ENCODE data around the gene GRID1.

GRID1 gene

GRCh38 chr10:86055928-86056327 is 310.7 kb downstream of the GRID1 start:
- DNase-seq (ENCODE audit: low read depth, low spot score), result no peak
- Histone ChIP-seq H3K9me3 (ENCODE audit: insufficient read depth, low read length) (no peaks in the 10 kb centered on the region; the same call in 1 of the 2 replicates), H3K4me3 (ENCODE audit: insufficient read length, low read depth) (no peak overlapping the region), H3K4me1 (ENCODE audit: insufficient read depth, insufficient read length) (no peaks in the 10 kb centered on the region), H3K27me3 (ENCODE audit: insufficient read depth, insufficient read length) (no peaks in the 10 kb centered on the region), H3K9ac (ENCODE audit: insufficient read length, low read depth) (no peak overlapping the region), H3K36me3 (ENCODE audit: insufficient read depth, insufficient read length, low read length) (no peaks in the 10 kb centered on the region)
- TF ChIP-seq YY1 (IDR thresholded peaks at IDR 0.05; ENCODE audit: insufficient read depth, insufficient read length), result no peak
- TF ChIP-seq SUZ12 (IDR thresholded peaks at IDR 0.05; ENCODE audit: extremely low read depth, insufficient read depth, insufficient read length), result no peak
- TF ChIP-seq ZNF274 (IDR thresholded peaks at IDR 0.05; ENCODE audit: low read depth, low read length), result no peak

GRCh38 chr10:86053675-86054074 is 312.9 kb downstream of the GRID1 start:
- no peak for TF ChIP-seq YY1 (IDR thresholded peaks at IDR 0.05; ENCODE audit: insufficient read depth, insufficient read length)
- no peak for TF ChIP-seq ZNF274 (IDR thresholded peaks at IDR 0.05; ENCODE audit: low read depth, low read length)
- TF ChIP-seq SUZ12 (IDR thresholded peaks at IDR 0.05; ENCODE audit: extremely low read depth, insufficient read depth, insufficient read length), result no peak
- H3K4me3 ChIP-seq (ENCODE audit: insufficient read length, low read depth), result no peak overlapping the region

GRCh38 chr10:86051586-86051985 is 315.0 kb downstream of the GRID1 start:
- no peak for TF ChIP-seq SUZ12 (IDR thresholded peaks at IDR 0.05; ENCODE audit: extremely low read depth, insufficient read depth, insufficient read length)
- TF ChIP-seq YY1 (IDR thresholded peaks at IDR 0.05; ENCODE audit: insufficient read depth, insufficient read length), result no peak
- TF ChIP-seq ZNF274 (IDR thresholded peaks at IDR 0.05; ENCODE audit: low read depth, low read length), result no peak
- no peaks in the 10 kb centered on the region for H3K36me3 ChIP-seq (ENCODE audit: insufficient read depth, insufficient read length, low read length)
- no peaks in the 10 kb centered on the region for H3K4me1 ChIP-seq (ENCODE audit: insufficient read depth, insufficient read length)
- H3K4me3 ChIP-seq (ENCODE audit: insufficient read length, low read depth), result no peak overlapping the region
- no peak overlapping the region for H3K9ac ChIP-seq (ENCODE audit: insufficient read length, low read depth)
- H3K27me3 ChIP-seq (ENCODE audit: insufficient read depth, insufficient read length), result no peaks in the 10 kb centered on the region
- DNase-seq (ENCODE audit: low read depth, low spot score), result no peak
- no peaks in the 10 kb centered on the region; the same call in 1 of the 2 replicates for H3K9me3 ChIP-seq (ENCODE audit: insufficient read depth, low read length)

More at GRCh38 chr10:86053675-86054074, 312.9 kb downstream of the GRID1 start:
- no peak overlapping the region for H3K9ac ChIP-seq (ENCODE audit: insufficient read length, low read depth)
- H3K4me1 ChIP-seq (ENCODE audit: insufficient read depth, insufficient read length), result no peaks in the 10 kb centered on the region
- no peaks in the 10 kb centered on the region for H3K27me3 ChIP-seq (ENCODE audit: insufficient read depth, insufficient read length)
- no peaks in the 10 kb centered on the region; the same call in 1 of the 2 replicates for H3K9me3 ChIP-seq (ENCODE audit: insufficient read depth, low read length)
- no peaks in the 10 kb centered on the region for H3K36me3 ChIP-seq (ENCODE audit: insufficient read depth, insufficient read length, low read length)
- DNase-seq (ENCODE audit: low read depth, low spot score), result no peak

GRCh38 chr10:86049442-86049841 is 317.2 kb downstream of the GRID1 start:
- Histone ChIP-seq H3K36me3 (ENCODE audit: insufficient read depth, insufficient read length, low read length) (no peaks in the 10 kb centered on the region), H3K4me1 (ENCODE audit: insufficient read depth, insufficient read length) (no peaks in the 10 kb centered on the region), H3K9ac (ENCODE audit: insufficient read length, low read depth) (no peak overlapping the region), H3K27me3 (ENCODE audit: insufficient read depth, insufficient read length) (no peaks in the 10 kb centered on the region), H3K4me3 (ENCODE audit: insufficient read length, low read depth) (no peak overlapping the region), H3K9me3 (ENCODE audit: insufficient read depth, low read length) (no peaks in the 10 kb centered on the region)
- DNase-seq (ENCODE audit: low read depth, low spot score), result no peak
- TF ChIP-seq YY1 (IDR thresholded peaks at IDR 0.05; ENCODE audit: insufficient read depth, insufficient read length) (no peak), ZNF274 (IDR thresholded peaks at IDR 0.05; ENCODE audit: low read depth, low read length) (no peak), SUZ12 (IDR thresholded peaks at IDR 0.05; ENCODE audit: extremely low read depth, insufficient read depth, insufficient read length) (no peak)

GRCh38 chr10:86048973-86049372 is 317.6 kb downstream of the GRID1 start:
- DNase-seq (ENCODE audit: low read depth, low spot score), result no peak
- no peak overlapping the region for H3K4me3 ChIP-seq (ENCODE audit: insufficient read length, low read depth)
- no peaks in the 10 kb centered on the region for H3K9me3 ChIP-seq (ENCODE audit: insufficient read depth, low read length)
- H3K27me3 ChIP-seq (ENCODE audit: insufficient read depth, insufficient read length), result no peaks in the 10 kb centered on the region
- H3K36me3 ChIP-seq (ENCODE audit: insufficient read depth, insufficient read length, low read length), result no peaks in the 10 kb centered on the region
- TF ChIP-seq YY1 (IDR thresholded peaks at IDR 0.05; ENCODE audit: insufficient read depth, insufficient read length), result no peak
- TF ChIP-seq ZNF274 (IDR thresholded peaks at IDR 0.05; ENCODE audit: low read depth, low read length), result no peak
- no peak for TF ChIP-seq SUZ12 (IDR thresholded peaks at IDR 0.05; ENCODE audit: extremely low read depth, insufficient read depth, insufficient read length)
- H3K4me1 ChIP-seq (ENCODE audit: insufficient read depth, insufficient read length), result no peaks in the 10 kb centered on the region
- no peak overlapping the region for H3K9ac ChIP-seq (ENCODE audit: insufficient read length, low read depth)

GRCh38 chr10:86048571-86048970 is 318.0 kb downstream of the GRID1 start:
- no peak for DNase-seq (ENCODE audit: low read depth, low spot score)
- TF ChIP-seq YY1 (IDR thresholded peaks at IDR 0.05; ENCODE audit: insufficient read depth, insufficient read length) (no peak), ZNF274 (IDR thresholded peaks at IDR 0.05; ENCODE audit: low read depth, low read length) (no peak), SUZ12 (IDR thresholded peaks at IDR 0.05; ENCODE audit: extremely low read depth, insufficient read depth, insufficient read length) (no peak)
- Histone ChIP-seq H3K4me1 (ENCODE audit: insufficient read depth, insufficient read length) (no peaks in the 10 kb centered on the region), H3K9ac (ENCODE audit: insufficient read length, low read depth) (no peak overlapping the region), H3K36me3 (ENCODE audit: insufficient read depth, insufficient read length, low read length) (no peaks in the 10 kb centered on the region), H3K4me3 (ENCODE audit: insufficient read length, low read depth) (no peak overlapping the region), H3K27me3 (ENCODE audit: insufficient read depth, insufficient read length) (no peaks in the 10 kb centered on the region), H3K9me3 (ENCODE audit: insufficient read depth, low read length) (no peaks in the 10 kb centered on the region)

- TF ChIP-seq SUZ12 (IDR thresholded peaks at IDR 0.05; ENCODE audit: extremely low read depth, insufficient read depth, insufficient read length) (no peak), ZNF274 (IDR thresholded peaks at IDR 0.05; ENCODE audit: low read depth, low read length) (no peak), YY1 (IDR thresholded peaks at IDR 0.05; ENCODE audit: insufficient read depth, insufficient read length) (no peak)
- Histone ChIP-seq H3K9me3 (ENCODE audit: insufficient read depth, low read length) (no peaks in the 10 kb centered on the region), H3K4me1 (ENCODE audit: insufficient read depth, insufficient read length) (no peaks in the 10 kb centered on the region), H3K4me3 (ENCODE audit: insufficient read length, low read depth) (no peak overlapping the region), H3K9ac (ENCODE audit: insufficient read length, low read depth) (no peak overlapping the region), H3K27me3 (ENCODE audit: insufficient read depth, insufficient read length) (no peaks in the 10 kb centered on the region), H3K36me3 (ENCODE audit: insufficient read depth, insufficient read length, low read length) (no peaks in the 10 kb centered on the region)
- DNase-seq (ENCODE audit: low read depth, low spot score), result no peak
Observed at GRCh38 chr10:86047588-86047987, 319.0 kb downstream of the GRID1 start.
